SK-N-MC (cell line): ENCODE results near the gene IDE.

Experiments used
- DNase-seq: peaks from one replicate; pipeline ENCODE4 v3.0.0-alpha.2; 2011; ENCODE audit warnings: low read depth, low spot score
- H3K27ac ChIP-seq: fragments of 200-600 bp; sonication (generic); 2 replicates; pipeline ENCODE4 v1.5.1; 2016; ENCODE audit warnings: mixed run types
- H3K36me3 ChIP-seq: fragments of 200-600 bp; sonication (generic); 2 replicates; pipeline ENCODE4 v1.6.1; 2017; ENCODE audit warnings: antibody characterized with exemption, low read length, mixed read lengths; ENCODE audit not compliant: insufficient read depth
- H3K4me3 ChIP-seq: fragments of 200-600 bp; sonication (generic); 2 replicates; pipeline ENCODE4 v1.5.1; 2016
- H3K9ac ChIP-seq: fragments of 200-600 bp; sonication (generic); 2 replicates; pipeline ENCODE4 v1.8.0; 2017; ENCODE audit warnings: mixed run types, mixed read lengths; ENCODE audit not compliant: insufficient read length
- H3K9me3 ChIP-seq: fragments of 200-600 bp; sonication (generic); 2 replicates; pipeline ENCODE4 v1.6.1; 2017; ENCODE audit warnings: low read depth, mild to moderate bottlenecking, antibody characterized with exemption, low read length, moderate library complexity, mixed read lengths
- EZH2 ChIP-seq: fragments of 200-600 bp; sonication (generic); IDR thresholded peaks from one replicate; pipeline ENCODE4 v1.6.1; 2017; ENCODE audit warnings: antibody characterized with exemption
- FOXP2 ChIP-seq: optimal IDR thresholded peaks from 2 replicates; pipeline ENCODE3; 2011; ENCODE audit warnings: mild to moderate bottlenecking, moderate library complexity; ENCODE audit not compliant: insufficient read depth; ENCODE audit errors: extremely low read length, control extremely low read depth
- POLR2AphosphoS5 ChIP-seq: IDR thresholded peaks from 2 replicates; pipeline ENCODE4 v1.6.1; 2012; ENCODE audit warnings: mild to moderate bottlenecking, low read depth, low read length, borderline replicate concordance

IDE gene

GRCh38 chr10:92552310-92552709 lies 21.6 kb downstream of the IDE start:
- H3K9me3 ChIP-seq: no peaks in the 10 kb centered on the region
- H3K27ac ChIP-seq: no peak overlapping the region
- no peaks in the 10 kb centered on the region; the same call in 1 of the 2 replicates for H3K36me3 ChIP-seq
- H3K4me3 ChIP-seq: no peak overlapping the region
- TF ChIP-seq POLR2AphosphoS5 (no peak), FOXP2 (no peak), EZH2 (no peak)
- DNase-seq: no peak
- H3K9ac ChIP-seq: no peak overlapping the region

GRCh38 chr10:92550924-92551323 lies 23.0 kb downstream of the IDE start:
- no peaks in the 10 kb centered on the region; the same call in 1 of the 2 replicates for H3K36me3 ChIP-seq
- H3K9me3 ChIP-seq: no peaks in the 10 kb centered on the region
- no peak overlapping the region for H3K4me3 ChIP-seq
- no peak for TF ChIP-seq EZH2
- TF ChIP-seq FOXP2: no peak
- TF ChIP-seq POLR2AphosphoS5: no peak
- no peak for DNase-seq
- H3K27ac ChIP-seq: no peak overlapping the region
- H3K9ac ChIP-seq: no peak overlapping the region

GRCh38 chr10:92547676-92548075 lies 26.2 kb downstream of the IDE start:
- Histone ChIP-seq H3K36me3 (no peaks in the 10 kb centered on the region), H3K9ac (no peak overlapping the region)

GRCh38 chr10:92545556-92545955 lies 28.3 kb downstream of the IDE start:
- H3K36me3 ChIP-seq: no peaks in the 10 kb centered on the region
- H3K9ac ChIP-seq: no peak overlapping the region
- no peak overlapping the region for H3K4me3 ChIP-seq
- no peak for TF ChIP-seq POLR2AphosphoS5
- no peak overlapping the region for H3K27ac ChIP-seq
- H3K9me3 ChIP-seq: no peaks in the 10 kb centered on the region
- no peak for DNase-seq

More at GRCh38 chr10:92547676-92548075, 26.2 kb downstream of the IDE start:
- TF ChIP-seq EZH2: no peak
- TF ChIP-seq POLR2AphosphoS5: no peak
- TF ChIP-seq FOXP2: no peak
- H3K9me3 ChIP-seq: no peaks in the 10 kb centered on the region
- no peak overlapping the region for H3K27ac ChIP-seq
- no peak overlapping the region for H3K4me3 ChIP-seq
- no peak for DNase-seq

GRCh38 chr10:92544296-92544695 lies 29.6 kb downstream of the IDE start:
- Histone ChIP-seq H3K9me3 (no peaks in the 10 kb centered on the region), H3K27ac (peak overlapping the region; percentile 42; the same call in 1 of the 2 replicates), H3K36me3 (no peaks in the 10 kb centered on the region), H3K9ac (no peak overlapping the region), H3K4me3 (no peak overlapping the region)
- DNase-seq: peak; percentile 52
- TF ChIP-seq POLR2AphosphoS5: no peak
- TF ChIP-seq EZH2: no peak
- TF ChIP-seq FOXP2: no peak

GRCh38 chr10:92542458-92542857 lies 31.4 kb downstream of the IDE start:
- no peaks in the 10 kb centered on the region for H3K36me3 ChIP-seq
- no peak overlapping the region for H3K9ac ChIP-seq
- H3K4me3 ChIP-seq: no peak overlapping the region
- H3K9me3 ChIP-seq: no peaks in the 10 kb centered on the region
- TF ChIP-seq EZH2 (no peak), POLR2AphosphoS5 (no peak), FOXP2 (no peak)
- no peak for DNase-seq
- no peak overlapping the region for H3K27ac ChIP-seq

- Histone ChIP-seq H3K36me3 (no peaks in the 10 kb centered on the region), H3K27ac (no peak overlapping the region), H3K9ac (no peak overlapping the region), H3K4me3 (no peak overlapping the region), H3K9me3 (no peaks in the 10 kb centered on the region)
- no peak for DNase-seq
- no peak for TF ChIP-seq POLR2AphosphoS5
- TF ChIP-seq FOXP2: no peak
- TF ChIP-seq EZH2: no peak
These were observed 32.3 kb downstream of the IDE start for GRCh38 chr10:92541583-92541982.

GRCh38 chr10:92538231-92538958 lies 35.5 kb downstream of the IDE start:
- Histone ChIP-seq H3K36me3 (no peaks in the 10 kb centered on the region), H3K4me3 (no peak overlapping the region)
- TF ChIP-seq POLR2AphosphoS5 (no peak), FOXP2 (no peak), EZH2 (no peak)

More at GRCh38 chr10:92538231-92538958, 35.5 kb downstream of the IDE start:
- no peaks in the 10 kb centered on the region for H3K9me3 ChIP-seq
- no peak overlapping the region for H3K27ac ChIP-seq
- no peak for DNase-seq
- no peak overlapping the region for H3K9ac ChIP-seq
